Measurements from ENCODE around the gene GBA3.

DNA sequence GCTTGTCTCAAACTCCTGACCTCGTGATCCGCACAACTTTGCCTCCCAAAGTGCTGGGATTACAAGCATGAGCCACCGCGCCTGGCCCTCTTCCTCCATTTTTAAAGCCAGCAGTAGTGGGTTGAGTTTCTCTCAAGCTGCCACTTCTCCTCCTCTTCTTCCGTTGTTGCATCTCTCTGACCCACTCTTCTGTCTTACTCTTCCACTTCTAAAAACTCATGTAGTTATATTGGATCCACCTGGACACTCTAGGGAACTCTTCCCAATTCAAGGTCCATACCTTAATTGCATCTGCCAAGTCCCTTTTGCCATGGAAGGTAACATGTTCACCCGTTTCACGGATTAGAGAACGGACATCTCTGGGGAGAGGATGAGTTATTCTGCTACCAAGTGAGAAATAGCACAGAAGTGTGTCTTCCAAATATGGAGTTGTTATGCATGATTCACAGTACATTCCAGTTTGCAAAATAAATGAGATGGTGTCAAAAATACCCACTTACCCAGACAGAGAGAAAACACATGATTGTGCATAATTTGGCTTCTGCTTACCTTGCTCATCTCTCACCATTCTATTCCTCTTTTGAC is 51.8 kb downstream of the GBA3 start:
- no peak for TF ChIP-seq POLR2A (IDR thresholded peaks at IDR 0.05)
- TF ChIP-seq, protein P1, sequence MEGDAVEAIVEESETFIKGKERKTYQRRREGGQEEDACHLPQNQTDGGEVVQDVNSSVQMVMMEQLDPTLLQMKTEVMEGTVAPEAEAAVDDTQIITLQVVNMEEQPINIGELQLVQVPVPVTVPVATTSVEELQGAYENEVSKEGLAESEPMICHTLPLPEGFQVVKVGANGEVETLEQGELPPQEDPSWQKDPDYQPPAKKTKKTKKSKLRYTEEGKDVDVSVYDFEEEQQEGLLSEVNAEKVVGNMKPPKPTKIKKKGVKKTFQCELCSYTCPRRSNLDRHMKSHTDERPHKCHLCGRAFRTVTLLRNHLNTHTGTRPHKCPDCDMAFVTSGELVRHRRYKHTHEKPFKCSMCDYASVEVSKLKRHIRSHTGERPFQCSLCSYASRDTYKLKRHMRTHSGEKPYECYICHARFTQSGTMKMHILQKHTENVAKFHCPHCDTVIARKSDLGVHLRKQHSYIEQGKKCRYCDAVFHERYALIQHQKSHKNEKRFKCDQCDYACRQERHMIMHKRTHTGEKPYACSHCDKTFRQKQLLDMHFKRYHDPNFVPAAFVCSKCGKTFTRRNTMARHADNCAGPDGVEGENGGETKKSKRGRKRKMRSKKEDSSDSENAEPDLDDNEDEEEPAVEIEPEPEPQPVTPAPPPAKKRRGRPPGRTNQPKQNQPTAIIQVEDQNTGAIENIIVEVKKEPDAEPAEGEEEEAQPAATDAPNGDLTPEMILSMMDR (IDR thresholded peaks at IDR 0.05), result no peak

Data from thyroid gland (tissue), 4 donors.